Stimulated activated CD4-positive, alpha-beta T cell treated with anti-CD3 and anti-CD28 coated beads, Interleukin-4, amount 100 ng/mL, for 48 hours (primary cell): ENCODE measurements around the gene GLP1R.

Experiments
- DNase-seq, 2 donors: peaks; one replicate each; pipeline ENCODE4 v3.0.0-alpha.2; 2020; ENCODE audit warnings: low read depth in 2 of 2

The GLP1R gene

DNA sequence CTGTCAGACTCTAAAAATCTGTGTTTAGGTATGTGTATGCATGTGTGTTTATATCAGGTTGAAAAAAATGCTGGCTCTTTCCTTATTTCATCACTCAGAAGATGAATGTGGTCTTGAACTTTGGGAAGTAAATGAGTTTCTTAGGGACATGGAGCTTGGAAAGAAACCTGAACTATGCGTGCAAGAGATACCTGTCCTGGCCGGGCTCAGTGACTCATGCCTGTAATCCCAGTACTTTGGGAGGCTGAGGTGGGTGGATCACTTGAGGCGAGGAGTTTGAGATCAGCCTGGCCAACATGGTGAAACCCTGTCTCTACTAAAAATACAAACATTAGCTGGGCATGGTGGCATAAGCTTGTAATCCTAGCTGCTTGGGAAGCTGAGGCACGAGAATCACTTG, 4.4 kb upstream of the GLP1R start:
- no peak for DNase-seq

DNA sequence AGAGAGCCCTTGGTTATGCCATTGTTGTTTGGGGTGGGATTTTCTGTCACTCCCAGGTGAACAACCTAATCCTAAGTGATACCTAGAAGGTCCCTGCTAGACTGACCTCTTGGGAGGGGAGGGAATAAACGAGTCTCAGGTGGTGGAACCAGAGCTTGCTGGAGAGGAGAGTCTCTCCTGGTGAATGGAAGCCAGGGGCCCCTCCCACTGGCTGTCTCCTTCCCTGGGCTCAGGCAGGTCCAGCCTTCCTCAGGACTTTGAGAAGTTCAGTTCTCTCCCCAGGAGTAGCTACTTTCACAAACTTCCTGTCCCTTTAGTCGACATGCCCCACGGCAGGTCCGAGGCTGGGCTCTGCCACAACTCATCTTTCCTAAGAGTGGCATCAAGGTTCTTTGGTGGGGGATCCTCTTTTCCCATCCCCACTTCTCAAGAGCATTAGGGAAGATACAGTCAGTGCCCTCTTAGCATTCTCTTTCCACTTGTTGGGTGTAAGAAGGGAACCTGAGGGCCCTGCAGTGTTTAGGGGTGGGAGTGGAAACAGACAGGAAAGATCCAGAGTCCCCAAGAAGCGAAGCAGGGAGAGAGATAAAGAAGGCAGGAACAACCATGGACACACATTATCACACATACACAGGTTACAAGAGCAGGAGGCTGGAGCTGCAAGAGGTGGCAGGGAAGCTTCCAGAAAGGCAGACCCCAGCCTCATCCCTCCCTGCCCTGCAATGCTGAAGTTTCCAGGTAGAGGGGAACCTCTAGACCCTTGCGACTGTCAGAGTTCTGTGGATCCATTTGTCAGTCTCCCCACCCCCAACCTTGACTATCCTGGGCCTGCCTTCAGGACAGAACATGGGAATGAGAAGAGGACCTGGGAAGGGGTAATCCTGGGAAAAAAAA, 900 bp upstream of the GLP1R start:
- DNase-seq: no peak

DNA sequence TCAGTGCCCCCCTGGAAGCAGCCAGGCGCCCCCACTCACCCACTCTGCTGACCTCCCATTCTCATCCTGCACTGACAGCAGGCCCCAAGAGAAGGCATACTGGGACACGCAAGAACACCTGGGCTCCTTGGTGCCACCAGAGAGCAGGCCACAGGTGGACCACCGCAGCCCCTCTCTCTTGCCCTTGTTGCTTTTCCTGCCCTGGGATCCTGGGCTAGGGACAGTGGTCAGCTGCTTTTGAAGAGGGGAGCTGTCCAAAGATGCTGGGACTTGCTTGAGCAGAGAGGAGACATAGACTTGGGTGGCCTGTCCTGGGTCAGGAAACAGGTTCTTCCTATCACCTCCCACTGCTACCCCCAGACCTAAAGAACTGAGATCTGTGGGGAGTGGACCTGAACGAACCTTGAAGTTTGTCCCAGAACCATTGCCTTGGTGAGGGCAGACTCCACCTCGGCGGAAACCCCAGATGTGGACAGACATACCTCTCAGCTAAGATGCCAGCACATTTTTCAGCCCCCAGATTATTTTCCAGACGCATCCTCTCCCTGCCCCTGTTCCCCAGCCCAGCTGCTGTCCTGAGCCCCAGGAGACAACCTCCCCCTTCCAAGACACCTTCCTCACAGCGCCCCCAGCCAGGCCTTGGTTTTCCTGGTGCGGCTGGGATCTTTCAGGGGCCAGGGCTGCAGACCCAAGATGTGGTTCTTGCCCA, 1.1 kb downstream of the GLP1R start:
- DNase-seq: no peak

DNA sequence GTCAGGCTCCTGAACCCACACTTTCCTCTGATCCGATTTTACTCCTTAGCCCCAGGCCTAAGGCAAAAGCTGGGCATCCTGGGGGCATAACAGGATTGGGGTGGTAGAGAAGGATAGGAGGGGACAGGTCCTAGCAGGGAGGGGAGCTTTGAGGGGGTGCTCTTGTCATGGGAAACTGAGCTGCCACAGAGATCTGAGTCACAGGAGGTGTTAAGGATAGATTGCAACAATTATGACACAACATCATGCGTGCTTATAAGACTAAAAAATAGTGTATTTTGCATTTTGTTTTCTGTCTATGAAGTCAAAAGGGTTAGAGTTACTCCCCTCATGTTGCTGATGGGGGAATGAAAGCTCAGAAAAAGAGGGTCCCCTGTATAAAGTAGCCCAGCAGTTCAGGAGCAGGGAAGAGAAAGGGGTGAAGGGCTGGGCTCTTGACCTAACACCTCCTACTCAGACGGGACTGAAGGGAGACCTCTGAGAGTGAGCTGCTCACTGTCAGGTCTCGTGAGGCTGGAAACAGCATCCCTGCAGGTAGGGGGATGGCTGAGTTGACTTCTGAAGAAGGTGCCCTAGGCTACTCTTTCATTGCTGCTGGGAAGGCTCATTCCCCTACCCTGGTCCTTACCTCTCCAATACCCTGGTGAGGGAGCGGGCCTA, 2.0 kb downstream of the GLP1R start:
- DNase-seq: no peak

DNA sequence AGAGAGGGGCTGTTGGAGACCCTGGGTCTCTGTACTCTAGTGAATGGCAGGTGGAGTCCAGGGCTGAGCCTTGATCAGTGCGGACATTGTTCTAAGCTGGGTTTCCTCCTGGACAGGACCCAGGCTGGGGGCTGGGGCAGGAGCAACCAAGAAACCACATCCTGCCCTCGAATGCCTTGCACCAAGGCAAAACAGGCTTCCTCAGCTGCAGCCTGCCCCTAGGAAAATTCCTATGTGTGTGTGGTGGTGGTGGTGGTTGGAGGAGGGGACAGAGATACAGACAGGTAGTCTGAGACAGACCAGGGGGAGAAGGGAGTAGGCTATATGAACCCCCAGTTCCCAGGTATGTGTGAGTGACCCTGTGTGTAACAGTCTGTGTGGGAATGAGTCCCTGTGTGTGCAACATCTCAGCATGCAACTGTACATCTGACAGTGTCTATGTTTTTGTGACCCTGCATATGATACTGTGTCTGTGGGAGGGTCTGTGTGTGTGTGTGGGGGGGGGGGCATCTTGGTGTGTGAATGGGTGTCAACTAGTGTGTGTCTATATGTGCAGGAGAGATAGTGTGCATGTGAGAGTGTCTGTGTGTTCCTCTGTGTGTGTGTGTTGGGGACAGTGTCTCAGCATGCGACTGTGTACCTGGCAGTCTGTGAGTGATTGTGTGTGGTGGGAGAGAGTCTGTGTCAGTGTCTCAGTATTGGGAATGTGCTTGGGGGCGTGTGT, 3.0 kb downstream of the GLP1R start:
- no peak for DNase-seq

DNA sequence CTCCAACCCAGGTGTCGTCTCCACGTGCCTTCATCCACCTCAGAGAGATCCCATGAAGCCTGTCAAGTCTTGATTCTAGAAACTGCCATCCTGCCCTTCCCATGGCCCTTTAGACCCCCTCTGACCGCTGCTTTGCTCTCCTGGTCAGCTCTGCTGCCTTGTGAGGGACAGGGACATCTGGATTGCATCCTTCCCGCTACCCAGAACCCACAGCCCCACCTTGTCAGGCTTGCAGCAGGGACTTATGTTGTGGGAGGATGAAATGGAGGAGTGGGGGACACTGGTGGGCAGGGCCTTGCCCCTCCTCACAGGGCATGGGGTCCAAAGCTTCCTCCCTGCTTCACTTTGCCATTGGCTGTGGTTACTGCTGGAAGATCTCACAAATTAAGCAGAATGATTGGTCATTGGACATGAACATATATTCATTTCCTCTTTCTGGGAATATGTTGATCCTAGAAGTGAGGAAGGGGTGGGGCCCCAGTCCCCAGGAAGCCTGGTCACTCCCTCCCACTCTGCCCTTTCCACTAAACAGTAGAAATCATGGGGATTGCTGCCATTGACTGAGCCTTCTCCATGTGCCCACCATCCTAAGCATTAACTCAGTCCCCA, 4.5 kb downstream of the GLP1R start:
- no peak for DNase-seq

DNA sequence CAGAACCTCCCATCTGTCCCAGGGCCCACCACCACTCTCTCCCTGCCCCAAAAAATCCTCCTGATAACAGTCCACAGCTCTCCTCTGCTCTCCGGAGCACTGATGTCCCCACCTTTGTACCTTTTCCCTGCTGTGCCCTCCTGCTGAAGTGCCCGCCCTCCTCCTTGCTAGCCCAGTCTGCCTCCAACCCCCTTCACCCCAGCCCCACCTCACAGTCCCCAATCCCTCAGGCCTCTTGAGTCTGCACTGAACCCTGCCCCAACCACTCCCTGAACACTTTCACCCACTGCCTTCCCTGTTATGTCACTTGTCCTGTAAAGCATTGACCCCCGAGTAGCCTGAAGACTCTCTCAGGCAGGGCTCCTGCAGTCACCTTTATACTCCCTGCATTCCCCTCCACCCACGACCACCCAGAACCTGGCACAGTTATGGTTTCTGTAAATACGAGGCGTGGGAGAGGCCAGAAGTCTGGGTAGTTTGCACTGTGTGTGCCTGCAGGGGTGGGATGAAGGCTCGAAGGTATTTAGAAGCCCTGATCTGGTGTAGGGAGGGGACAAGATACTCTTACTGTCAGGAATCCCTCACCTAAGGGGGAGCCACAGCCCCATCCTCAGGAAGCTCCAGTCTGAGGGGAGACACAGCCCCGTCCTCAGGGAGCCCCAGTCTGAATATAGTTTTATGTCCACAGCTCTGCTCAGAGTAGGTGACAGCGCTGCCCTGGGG, 5.4 kb downstream of the GLP1R start:
- no peak for DNase-seq

DNA sequence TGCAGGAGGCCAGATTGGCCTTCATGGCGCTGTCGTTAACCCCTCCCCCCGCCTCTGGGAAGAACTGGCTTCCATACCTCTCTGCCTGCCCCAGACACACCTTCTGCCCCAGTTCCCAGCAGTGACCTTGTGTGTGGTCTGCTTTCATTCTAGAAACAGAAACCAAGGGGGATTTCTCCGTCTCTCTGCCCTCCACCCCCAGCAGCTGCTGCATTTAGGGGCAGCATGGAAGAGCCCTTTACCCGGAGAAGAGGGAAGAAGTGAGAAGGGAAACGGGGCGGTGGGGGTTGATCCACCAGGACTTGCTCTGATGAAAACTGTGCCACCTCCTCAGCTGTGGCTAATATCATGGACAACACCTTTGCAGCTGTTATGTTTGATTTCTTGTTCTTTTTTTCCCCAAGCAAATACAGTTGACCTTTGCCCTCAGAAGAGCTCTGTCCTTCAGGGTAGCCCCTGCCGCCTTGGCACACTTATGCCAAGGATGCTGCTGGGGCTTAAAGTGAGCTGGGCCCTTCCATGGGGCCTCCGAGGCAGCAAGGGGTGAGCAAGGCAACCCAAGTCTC, 6.1 kb downstream of the GLP1R start:
- DNase-seq: no peak

DNA sequence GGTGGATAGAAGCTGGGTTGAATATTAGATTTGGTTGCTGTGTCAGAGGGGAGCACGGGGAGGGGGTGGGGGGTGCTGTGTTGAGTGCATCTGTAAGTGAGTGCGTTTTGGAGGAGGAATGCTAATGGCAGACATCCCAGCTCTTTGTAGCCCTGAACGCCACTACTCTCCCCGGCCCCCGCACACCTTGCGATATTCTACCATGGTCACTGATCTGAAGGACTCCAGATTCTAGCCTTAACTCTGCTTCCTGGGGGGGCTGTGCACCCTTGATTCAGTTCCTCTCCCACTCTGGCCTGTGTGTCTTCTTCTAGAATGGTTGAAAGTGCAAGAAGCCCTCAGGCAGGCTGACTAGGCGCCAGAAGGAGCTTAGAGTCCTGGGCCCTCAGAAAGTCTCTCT, 7.1 kb downstream of the GLP1R start:
- no peak for DNase-seq

DNA sequence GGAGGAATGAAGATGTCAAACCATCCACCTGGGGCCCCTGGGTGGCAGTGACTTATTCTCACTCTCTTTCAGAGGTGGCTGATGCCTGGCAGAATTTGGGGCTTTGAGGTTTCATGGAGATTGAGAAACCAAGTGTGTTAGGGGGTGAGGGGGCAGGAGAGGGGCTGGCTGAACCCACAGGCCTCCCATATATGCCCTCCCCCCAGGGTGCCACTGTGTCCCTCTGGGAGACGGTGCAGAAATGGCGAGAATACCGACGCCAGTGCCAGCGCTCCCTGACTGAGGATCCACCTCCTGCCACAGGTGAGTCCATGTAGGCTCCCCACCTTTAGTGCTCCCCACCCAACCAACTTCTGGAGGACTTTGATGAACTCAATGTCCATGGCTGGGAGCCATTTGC, 7.6 kb downstream of the GLP1R start:
- no peak for DNase-seq

DNA sequence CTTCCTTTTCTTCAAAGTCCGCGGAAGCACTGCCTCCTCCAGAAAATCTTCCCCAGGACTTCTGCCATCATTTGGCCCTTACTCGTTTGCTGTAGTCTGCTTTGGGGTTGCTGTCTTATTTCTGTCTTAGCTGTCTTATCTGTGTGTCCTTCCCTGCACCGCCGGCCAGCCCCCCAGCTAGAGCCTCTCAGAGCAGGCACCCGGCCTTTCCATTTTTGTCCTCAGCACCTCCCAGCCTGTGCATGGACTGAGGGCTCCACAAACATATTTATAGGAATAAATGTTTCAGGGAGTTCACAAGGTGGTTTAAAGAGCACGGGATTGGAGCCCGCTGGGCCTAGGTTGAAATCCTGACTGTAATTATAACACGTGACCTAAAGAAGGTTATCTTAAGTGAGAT, 8.1 kb downstream of the GLP1R start:
- no peak for DNase-seq

DNA sequence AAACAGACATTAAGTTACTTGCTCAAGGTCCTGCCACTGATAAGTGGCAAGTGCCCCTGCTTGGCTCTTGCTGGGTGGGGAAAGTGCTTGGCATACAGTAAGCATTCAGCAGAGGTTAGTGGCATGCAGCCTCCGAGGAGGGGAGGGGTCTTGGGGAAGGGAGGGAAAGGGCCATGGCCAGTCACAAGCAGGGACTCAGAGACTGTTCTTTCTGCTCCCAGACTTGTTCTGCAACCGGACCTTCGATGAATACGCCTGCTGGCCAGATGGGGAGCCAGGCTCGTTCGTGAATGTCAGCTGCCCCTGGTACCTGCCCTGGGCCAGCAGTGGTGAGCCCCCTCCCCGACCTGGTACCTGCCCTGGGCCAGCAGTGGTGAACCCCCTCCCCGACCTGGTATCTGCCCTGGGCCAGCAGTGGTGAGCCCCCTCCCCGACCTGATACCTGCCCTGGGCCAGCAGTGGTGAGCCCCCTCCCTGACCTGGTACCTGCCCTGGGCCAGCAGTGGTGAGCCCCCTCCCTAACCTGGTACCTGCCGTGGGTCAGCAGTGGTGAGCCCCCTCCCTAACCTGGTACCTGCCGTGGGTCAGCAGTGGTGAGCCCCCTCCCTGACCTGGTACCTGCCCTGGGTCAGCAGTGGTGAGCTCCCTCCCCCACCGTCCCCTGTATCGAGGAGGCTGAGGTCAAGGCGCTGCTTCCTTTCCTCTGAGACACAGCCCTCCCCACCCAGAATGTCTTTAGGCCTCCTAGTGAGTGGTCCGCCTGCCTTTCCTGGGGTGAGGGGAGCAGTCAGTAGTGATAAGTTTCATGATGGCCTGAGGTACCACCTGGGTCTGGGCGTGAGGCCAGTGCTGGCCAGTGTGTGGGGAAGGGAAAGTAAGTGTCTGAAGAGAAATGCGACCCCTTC, 8.9 kb downstream of the GLP1R start:
- DNase-seq: no peak

DNA sequence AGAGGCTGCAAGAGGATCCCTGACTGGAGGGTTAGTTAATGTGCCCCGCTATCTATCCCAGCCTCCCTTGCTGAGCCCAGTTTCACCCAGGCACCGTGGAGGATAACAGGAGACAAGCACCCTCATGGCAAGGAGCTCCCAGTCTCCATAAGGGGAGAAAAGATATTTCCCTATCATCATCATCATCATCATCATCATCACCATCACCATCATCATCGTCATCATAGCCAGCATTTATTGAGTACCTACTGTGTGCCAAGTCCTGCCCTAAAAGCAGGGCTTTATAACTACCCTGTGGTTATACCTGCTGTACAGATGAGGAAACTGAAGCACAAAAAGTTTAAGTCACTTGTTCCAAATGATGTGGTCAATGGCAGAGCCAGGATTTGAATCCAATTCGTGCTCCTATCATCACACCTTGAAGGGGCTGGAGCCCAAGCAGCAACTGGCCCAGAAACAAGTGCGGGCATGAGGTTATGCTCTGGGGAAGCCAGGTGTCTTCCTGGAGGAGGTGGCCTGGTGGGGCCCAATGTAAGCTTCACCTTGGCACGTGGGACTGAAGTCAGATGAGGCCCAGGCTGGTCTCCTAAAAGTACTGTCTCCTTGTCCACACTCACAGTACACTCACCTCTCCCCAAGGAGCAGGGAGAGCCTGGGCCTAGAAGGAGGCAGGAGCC, 10.0 kb downstream of the GLP1R start:
- DNase-seq: no peak

DNA sequence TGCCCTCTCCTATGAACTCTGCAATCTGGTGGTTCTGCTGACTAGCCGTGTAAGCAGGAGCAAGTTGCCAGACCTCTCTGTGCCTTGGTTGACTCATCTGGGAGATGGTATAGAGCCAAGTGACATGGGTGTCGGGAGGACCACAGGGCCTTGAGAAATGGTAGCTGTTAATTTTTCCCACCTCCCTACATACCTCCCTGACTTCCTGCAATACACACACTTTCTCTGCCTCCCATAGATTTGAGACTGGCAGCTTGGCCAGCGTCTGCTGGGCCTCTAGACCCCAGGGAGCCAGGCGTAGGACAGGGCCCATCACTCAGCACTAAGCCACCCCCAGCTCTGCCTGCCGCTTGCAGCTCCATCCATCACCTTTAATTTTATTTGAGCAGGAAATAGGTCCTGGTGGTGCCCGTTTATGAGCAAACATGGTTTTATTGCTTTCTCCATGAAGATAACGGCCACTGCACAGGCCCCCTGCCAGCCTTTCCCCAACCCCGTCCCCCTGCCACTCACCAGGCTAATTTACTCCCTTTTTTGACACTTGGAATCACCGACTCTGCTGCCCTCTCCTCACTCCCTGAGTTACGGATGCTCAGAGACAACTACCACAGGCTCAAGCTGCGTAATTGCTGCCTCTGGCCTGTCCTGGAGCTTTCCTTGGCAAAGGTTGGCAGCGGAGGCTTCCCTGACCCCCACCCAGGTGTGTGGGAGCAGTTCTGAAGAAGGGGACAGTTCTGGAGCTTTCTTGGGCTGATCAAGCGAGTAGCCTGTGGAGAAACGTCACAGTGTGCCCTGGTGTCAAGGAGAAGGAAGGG, 11.1 kb downstream of the GLP1R start:
- DNase-seq: no peak

DNA sequence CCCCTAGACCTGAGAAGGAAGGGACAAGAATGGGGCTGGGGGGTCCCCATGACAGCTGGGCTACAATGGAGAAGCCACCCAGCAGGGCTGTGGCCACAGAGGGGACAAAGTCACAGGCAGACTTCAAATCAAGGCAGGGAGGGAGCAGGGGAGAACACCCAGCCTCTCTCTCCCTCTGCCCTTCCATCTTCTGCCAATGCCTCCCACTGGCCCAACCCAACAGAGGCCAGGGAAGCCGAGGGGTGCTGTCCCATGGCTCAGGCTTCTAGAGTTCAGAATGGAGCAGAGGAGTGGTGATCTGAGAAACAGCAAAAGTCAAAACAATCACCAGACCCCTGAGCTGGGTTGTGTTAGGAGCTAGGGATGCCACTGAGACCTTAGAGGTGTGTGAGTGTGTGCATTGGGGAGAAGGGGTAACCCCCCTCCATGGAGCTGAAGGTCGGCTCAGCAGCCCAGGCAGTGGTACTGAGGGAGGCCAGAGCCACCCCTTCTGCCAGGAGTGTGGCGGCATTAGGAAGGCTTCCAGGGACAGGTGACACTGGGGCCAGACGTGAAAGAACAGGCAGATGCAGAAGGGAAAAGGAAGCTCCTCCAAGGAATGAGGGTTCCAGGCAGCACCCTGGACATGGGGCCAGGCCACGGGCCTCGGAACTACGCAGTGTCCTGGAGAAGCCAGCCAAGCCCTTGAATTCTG, 12.0 kb downstream of the GLP1R start:
- DNase-seq: no peak

DNA sequence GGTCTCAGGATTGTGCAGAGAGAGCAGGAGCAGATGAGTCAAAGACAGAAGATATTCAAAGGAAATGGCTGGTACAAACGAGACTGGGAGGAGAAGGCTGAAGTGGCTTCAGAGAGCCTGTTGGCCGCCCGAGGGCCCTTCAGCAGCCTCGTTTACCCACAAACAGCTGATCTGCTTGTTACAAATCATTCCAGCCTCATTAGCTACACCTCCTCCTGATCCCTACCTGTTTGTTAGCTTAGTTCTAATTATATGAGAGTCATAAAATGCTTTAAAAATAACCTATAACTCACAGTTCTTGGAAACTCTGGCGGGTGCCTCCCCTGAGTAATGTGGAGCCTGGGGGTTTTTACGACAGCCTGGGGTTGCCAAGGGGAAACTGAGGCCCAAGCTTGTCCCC, 12.6 kb downstream of the GLP1R start:
- no peak for DNase-seq

DNA sequence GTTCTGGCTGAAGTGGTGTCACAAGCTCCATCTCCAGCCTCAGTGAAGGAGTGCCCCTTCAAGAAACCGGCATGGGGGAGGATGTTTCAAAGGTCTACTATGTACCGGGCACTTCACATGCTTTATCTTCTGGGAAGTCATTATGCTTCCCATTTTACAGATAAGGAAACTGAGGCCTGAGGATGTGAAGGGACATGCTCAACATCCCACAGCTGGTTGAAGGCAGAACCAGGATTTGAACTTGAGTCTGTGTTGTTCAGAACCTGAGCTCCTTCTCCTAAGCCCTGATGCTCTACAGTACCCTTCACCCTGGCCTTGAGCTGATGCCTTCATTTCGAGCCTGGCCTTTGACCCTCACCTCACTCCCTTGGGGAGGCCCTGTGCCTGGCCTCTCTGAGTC, 13.0 kb downstream of the GLP1R start:
- DNase-seq: no peak
